ENCODE measurements around the gene GEMIN5.

GRCh38 chr5:154966081-154966841 is 28.2 kb upstream of the GEMIN5 start:
- TF ChIP-seq TEAD4 (IDR thresholded peaks at IDR 0.05; ENCODE audit: borderline replicate concordance, insufficient read depth): no peak
- TF ChIP-seq CTCF (IDR thresholded peaks at IDR 0.05): no peak
- no peak for TF ChIP-seq NRF1 (IDR thresholded peaks at IDR 0.05; ENCODE audit: low read depth, low read length)
- TF ChIP-seq POLR2AphosphoS5 (IDR thresholded peaks at IDR 0.05; ENCODE audit: low read depth, low read length): no peak
- no peak for TF ChIP-seq PBX3 (IDR thresholded peaks at IDR 0.05)
- TF ChIP-seq EZH2phosphoT487 (IDR thresholded peaks at IDR 0.05; ENCODE audit: borderline replicate concordance, low read depth): no peak
- TF ChIP-seq TAF1 (IDR thresholded peaks at IDR 0.05; ENCODE audit: borderline replicate concordance, low read depth, low read length): no peak
- TF ChIP-seq MAX (IDR thresholded peaks at IDR 0.05; ENCODE audit: low read depth): no peak
- TF ChIP-seq YY1 (IDR thresholded peaks at IDR 0.05; ENCODE audit: low read depth): no peak
- TF ChIP-seq RCOR1 (IDR thresholded peaks at IDR 0.05; ENCODE audit: low read length): no peak
